OCI-LY7 (cell line): Measurements from ENCODE around the gene PDIA2.

Experiments
- CTCF ChIP-seq: fragments of 200-600 bp; sonication (generic); conservative IDR thresholded peaks from 2 replicates; pipeline ENCODE4 v1.5.1; 2014; ENCODE audit warnings: mild to moderate bottlenecking, antibody characterized with exemption, low read length, moderate library complexity, mixed read lengths
- EZH2phosphoT487 ChIP-seq: fragments of 200-600 bp; sonication (generic); IDR thresholded peaks from 2 replicates; pipeline ENCODE4 v1.6.1; 2018; ENCODE audit warnings: low read depth, borderline replicate concordance, mild to moderate bottlenecking, mixed run types, antibody characterized with exemption, low read length, moderate library complexity, mixed read lengths

GRCh38 chr16:289395-289997 is 6.5 kb downstream of the PDIA2 start:
- TF ChIP-seq CTCF (no peak), EZH2phosphoT487 (no peak)
